SK-N-MC (cell line): ENCODE data around the gene FZD7.

ENCODE experiments used
- EZH2 ChIP-seq: fragments of 200-600 bp; sonication (generic); IDR thresholded peaks from one replicate; pipeline ENCODE4 v1.6.1; 2017; ENCODE audit warnings: antibody characterized with exemption
- POLR2AphosphoS5 ChIP-seq: IDR thresholded peaks from 2 replicates; pipeline ENCODE4 v1.6.1; 2012; ENCODE audit warnings: mild to moderate bottlenecking, low read depth, low read length, borderline replicate concordance

GRCh38 chr2:202072737-202073401 is 39.2 kb downstream of the FZD7 start, which contains the start of gene KIAA2012:
- TF ChIP-seq POLR2AphosphoS5 (no peak), EZH2 (no peak)
